ENCODE data around the gene SHPK. TPM values are rescaled to one million over a fixed set of nuclear protein-coding genes. Genes with fewer than 3 reads are reported as not detected.

Gene SHPK
- total RNA-seq, 1 donor from 2014 or later, result 14.0 TPM

- no peak overlapping the region for H3K27ac ChIP-seq
- intact Hi-C loops (cut with DNase I), result no loop called here
- DNase-seq (ENCODE audit: extremely low spot score in 2 of 2), result no peak
- H3K36me3 ChIP-seq, result no peaks in the 10 kb centered on the region
- H3K9me3 ChIP-seq, result no peaks in the 10 kb centered on the region
- no peaks in the 10 kb centered on the region for H3K4me1 ChIP-seq
- TF ChIP-seq POLR2A (IDR thresholded peaks at IDR 0.05) (no peak), CTCF (IDR thresholded peaks at IDR 0.05) (no peak), POLR2AphosphoS5 (IDR thresholded peaks at IDR 0.05; ENCODE audit: insufficient read depth in 1 of 2, low read depth in 1 of 2) (no peak)
- H3K27me3 ChIP-seq, result no peaks in the 10 kb centered on the region
- no peak overlapping the region for H3K4me3 ChIP-seq
These were observed 45.0 kb upstream of the SHPK start for GRCh38 chr17:3681057-3681456.

- no peaks in the 10 kb centered on the region for H3K4me1 ChIP-seq
- no peaks in the 10 kb centered on the region for H3K36me3 ChIP-seq
- H3K27ac ChIP-seq, result no peak overlapping the region
- intact Hi-C loops (cut with DNase I), result no loop called here
- no peak for TF ChIP-seq POLR2AphosphoS5 (IDR thresholded peaks at IDR 0.05; ENCODE audit: insufficient read depth in 1 of 2, low read depth in 1 of 2)
- no peak for TF ChIP-seq CTCF (IDR thresholded peaks at IDR 0.05)
- TF ChIP-seq POLR2A (IDR thresholded peaks at IDR 0.05), result no peak
- H3K4me3 ChIP-seq, result no peak overlapping the region
- no peaks in the 10 kb centered on the region for H3K27me3 ChIP-seq
- no peak for DNase-seq (ENCODE audit: extremely low spot score in 2 of 2)
- no peaks in the 10 kb centered on the region for H3K9me3 ChIP-seq
These were observed 43.6 kb upstream of the SHPK start for GRCh38 chr17:3679531-3680126.

GRCh38 chr17:3678821-3679530 is 42.9 kb upstream of the SHPK start:
- intact Hi-C loops (cut with DNase I), result no loop called here
- Histone ChIP-seq H3K36me3 (no peaks in the 10 kb centered on the region), H3K4me1 (no peaks in the 10 kb centered on the region), H3K27me3 (no peaks in the 10 kb centered on the region), H3K27ac (no peak overlapping the region), H3K4me3 (no peak overlapping the region), H3K9me3 (no peaks in the 10 kb centered on the region)
- TF ChIP-seq POLR2A (IDR thresholded peaks at IDR 0.05) (no peak), CTCF (IDR thresholded peaks at IDR 0.05) (no peak), POLR2AphosphoS5 (IDR thresholded peaks at IDR 0.05; ENCODE audit: insufficient read depth in 1 of 2, low read depth in 1 of 2) (no peak)
- DNase-seq (ENCODE audit: extremely low spot score in 2 of 2), result no peak

- H3K9me3 ChIP-seq, result no peaks in the 10 kb centered on the region
- TF ChIP-seq POLR2A (IDR thresholded peaks at IDR 0.05) (no peak), CTCF (IDR thresholded peaks at IDR 0.05) (no peak), POLR2AphosphoS5 (IDR thresholded peaks at IDR 0.05; ENCODE audit: insufficient read depth in 1 of 2, low read depth in 1 of 2) (no peak)
- H3K4me1 ChIP-seq, result no peaks in the 10 kb centered on the region
- intact Hi-C loops (cut with DNase I), result no loop called here
- DNase-seq (ENCODE audit: extremely low spot score in 2 of 2), result no peak
- H3K27ac ChIP-seq, result no peak overlapping the region
- H3K36me3 ChIP-seq, result no peaks in the 10 kb centered on the region
- H3K27me3 ChIP-seq, result no peaks in the 10 kb centered on the region
- no peak overlapping the region for H3K4me3 ChIP-seq
These were observed 42.2 kb upstream of the SHPK start for GRCh38 chr17:3678095-3678820.
